ENCODE results near the gene EIF3K. TPM values are rescaled to one million over a fixed set of nuclear protein-coding genes. Genes with fewer than 3 reads are reported as not detected.

Gene EIF3K
- total and polyA plus RNA-seq, 2 of the 8 experiments (the other 6 are each of a cell fraction or from before 2014, with no cell fraction given), result 329 to 937 TPM

DNA sequence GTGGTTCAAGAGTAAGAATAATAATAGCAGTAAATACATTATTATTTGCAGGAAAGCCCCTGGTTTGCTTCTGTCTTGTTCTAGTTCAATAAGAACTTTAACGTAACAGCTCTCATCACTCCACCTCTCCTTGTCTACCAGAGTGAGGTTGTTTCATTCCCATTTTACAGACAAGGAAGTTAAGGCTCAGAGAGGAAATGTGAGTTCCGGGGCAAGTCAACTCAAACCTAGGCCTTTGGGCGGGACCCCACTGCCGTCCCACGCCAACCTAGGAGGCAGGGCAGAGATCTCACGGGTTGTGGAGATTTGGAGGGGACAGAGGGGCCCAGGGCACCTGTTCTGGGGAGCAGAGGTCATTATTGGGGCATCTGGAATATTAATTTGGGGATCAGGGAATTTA, 2.7 kb upstream of the EIF3K start (continued):
- TF ChIP-seq PHF8 (conservative IDR thresholded peaks at IDR 0.05; ENCODE audit: low read depth, low read length) (no peak), BCL11A (IDR thresholded peaks at IDR 0.05; ENCODE audit: low read depth in 2 of 2, low read length in 2 of 2) (no peak), TCF12 (IDR thresholded peaks at IDR 0.05; ENCODE audit: low read depth, low read length) (no peak)

Measured in H1 (cell line).